Activated CD8-positive, alpha-beta T cell treated with anti-CD3 and anti-CD28 coated beads, Interleukin-2, amount 10 ng/mL, durations not matched to agents 7 days and 5 days (primary cell): ENCODE results near the gene ABHD8. TPM values are rescaled to one million over a fixed set of nuclear protein-coding genes. Genes with fewer than 3 reads are reported as not detected.

Experiments used
- ATAC-seq: fragments of 150-1000 bp; cut with Tn5 transposase; one replicate; pipeline ENCODE4 v1.10.0; 2021; ENCODE audit warnings: moderate library complexity
- CTCF ChIA-PET: fragments of 350-600 bp; sonication (Branson Sonifier 250); formaldehyde crosslinking; loops from one replicate; lab custom pipeline; 2021; ENCODE audit warnings: antibody characterized with exemption; lab: Charles Lee
- POLR2A ChIA-PET: fragments of 350-600 bp; sonication (Branson Sonifier 250); formaldehyde crosslinking; loops from one replicate; lab custom pipeline; 2021; ENCODE audit warnings: antibody characterized with exemption; lab: Charles Lee
- DNase-seq: peaks from one replicate; pipeline ENCODE4 v3.0.0-alpha.2; 2020
- H3K27ac Mint-ChIP-seq: one replicate; pipeline ENCODE4 v1.8.0; 2021; ENCODE audit warnings: mild to moderate bottlenecking, mixed read lengths
- H3K27me3 Mint-ChIP-seq: one replicate; pipeline ENCODE4 v1.8.0; 2021; ENCODE audit warnings: low read depth, mixed read lengths
- H3K36me3 Mint-ChIP-seq: one replicate; pipeline ENCODE4 v1.8.0; 2021; ENCODE audit warnings: low read depth, mixed read lengths
- H3K4me1 Mint-ChIP-seq: one replicate; pipeline ENCODE4 v1.8.0; 2021; ENCODE audit warnings: low read depth, mixed read lengths
- H3K4me3 Mint-ChIP-seq: one replicate; pipeline ENCODE4 v1.8.0; 2021; ENCODE audit warnings: mild to moderate bottlenecking, mixed read lengths
- H3K9me3 Mint-ChIP-seq: one replicate; pipeline ENCODE4 v1.8.0; 2022; ENCODE audit warnings: mixed read lengths; ENCODE audit not compliant: insufficient read depth
- total RNA-seq, 2 experiments: library from RNA; stranded (reverse); gene quantifications; one replicate each; pipeline ENCODE4 v1.2.3, GENCODE V29; 2021

ABHD8 gene
- total RNA-seq, 2 experiments from 2014 or later, result 8.9 to 9.7 TPM

DNA sequence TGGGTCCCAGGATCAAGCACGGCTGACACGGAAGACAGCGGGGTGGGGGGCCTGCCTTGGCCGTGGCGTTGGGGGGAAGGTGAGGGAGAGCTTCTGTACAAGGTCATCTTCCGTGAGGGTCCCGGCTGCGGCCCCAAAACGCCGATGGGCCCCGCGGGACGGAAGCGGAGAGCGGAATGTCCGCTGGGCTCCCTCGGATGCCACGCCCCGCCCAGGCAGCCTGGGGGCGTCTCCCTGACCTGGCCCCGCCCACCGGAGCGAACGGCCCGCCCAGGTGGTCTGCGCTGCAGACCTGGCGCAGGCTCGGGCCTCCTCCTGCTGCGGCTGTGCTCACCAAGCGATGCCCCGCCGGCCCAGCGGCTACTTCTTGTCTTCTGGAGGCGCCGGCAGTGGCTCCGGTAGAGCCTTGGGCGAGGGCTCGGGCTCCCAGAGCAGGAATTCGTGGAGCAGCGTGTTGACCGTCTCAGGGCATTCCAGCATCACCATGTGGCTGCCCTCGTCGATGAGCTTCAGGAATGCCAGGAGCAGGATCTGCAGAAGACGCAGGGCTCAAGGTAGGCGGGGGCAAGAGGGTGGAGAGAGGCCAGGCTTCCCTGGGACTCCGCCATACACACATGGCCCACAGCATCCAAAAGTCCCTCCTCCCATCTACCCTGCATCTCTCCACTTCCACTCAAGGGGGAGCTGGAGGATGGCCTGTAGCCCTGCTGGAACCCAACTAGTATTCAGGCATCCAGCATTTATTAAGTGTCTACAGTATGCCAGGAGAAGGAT is 10.7 kb downstream of the ABHD8 start:
- peak overlapping the region; percentile 85 for H3K4me3 Mint-ChIP-seq
- H3K27me3 Mint-ChIP-seq, result peaks cover 4% of the 10 kb centered on the region
- POLR2A ChIA-PET, result interaction anchor here (0.5 to 1.6 kb wide), 5 partner anchors 11 to 113 kb away, joined by 3 to 9 read pairs (median 4); partner anchors contain the start of genes ABHD8 and BST2
- peaks cover 6% of the 10 kb centered on the region for H3K36me3 Mint-ChIP-seq
- CTCF ChIA-PET, result interaction anchor here (0.6 to 5.4 kb wide), 17 partner anchors 10 to 113 kb away, joined by 3 to 33 read pairs (median 3); partner anchors contain the start of genes ABHD8, ANKLE1, ANO8 and BABAM1
- ATAC-seq (peak; percentile 97), DNase-seq (peak; percentile 86)
- H3K4me1 Mint-ChIP-seq, result peaks cover 15% of the 10 kb centered on the region
- H3K27ac Mint-ChIP-seq, result peak overlapping the region; percentile 77
- no peaks in the 10 kb centered on the region for H3K9me3 Mint-ChIP-seq

GRCh38 chr19:17289489-17289888 is 13.7 kb downstream of the ABHD8 start:
- DNase-seq, result peak; percentile 62
- Mint-ChIP-seq H3K27ac (no peak overlapping the region), H3K4me3 (no peak overlapping the region), H3K4me1 (peaks cover 12% of the 10 kb centered on the region), H3K9me3 (no peaks in the 10 kb centered on the region), H3K27me3 (peaks cover 4% of the 10 kb centered on the region), H3K36me3 (peaks cover 8% of the 10 kb centered on the region)
- ChIA-PET CTCF (interaction anchor here (0.7 to 5.4 kb wide), 2 partner anchors 7 to 285 kb away, joined by 3 to 33 read pairs; partner anchors contain the start of gene ANKLE1), POLR2A (no interaction called here)
- ATAC-seq, result no peak

GRCh38 chr19:17286752-17287151 is 16.5 kb downstream of the ABHD8 start:
- Mint-ChIP-seq H3K36me3 (peaks cover 17% of the 10 kb centered on the region), H3K27me3 (peaks cover 4% of the 10 kb centered on the region), H3K9me3 (no peaks in the 10 kb centered on the region), H3K27ac (no peak overlapping the region), H3K4me3 (no peak overlapping the region), H3K4me1 (peaks cover 9% of the 10 kb centered on the region)
- no peak for DNase-seq
- ChIA-PET POLR2A (interaction anchor here (0.7 kb wide), 1 partner anchor 946 kb away, joined by 3 read pairs; no protein-coding TSS in a partner anchor), CTCF (interaction anchor here (1.3 to 1.5 kb wide), 2 partner anchors 26 to 100 kb away, joined by 4 read pairs; no protein-coding TSS in a partner anchor)
- ATAC-seq, result no peak

DNA sequence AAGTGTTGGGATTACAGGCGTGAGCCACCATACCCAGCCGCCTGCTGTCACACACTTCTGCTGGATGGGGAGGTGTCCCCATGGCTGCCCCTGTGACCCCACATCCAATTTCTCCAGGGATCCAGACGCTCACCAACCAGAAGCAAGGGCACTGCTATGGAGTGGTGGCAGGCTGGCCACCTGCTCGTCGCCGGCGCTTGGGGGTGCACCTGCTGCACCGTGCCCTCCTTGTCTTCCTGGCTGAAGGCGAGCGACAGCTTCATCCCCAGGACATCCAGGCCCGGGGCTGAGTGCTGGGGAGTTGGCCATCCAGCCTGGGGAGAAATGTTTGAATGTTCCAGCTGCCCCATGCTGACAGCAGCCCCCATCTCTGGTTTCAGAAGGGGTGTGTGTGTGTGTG is 17.0 kb downstream of the ABHD8 start:
- ChIA-PET CTCF (interaction anchor here (0.5 to 1.5 kb wide), 3 partner anchors 26 to 100 kb away, joined by 3 to 4 read pairs (median 4); no protein-coding TSS in a partner anchor), POLR2A (interaction anchor here (0.7 kb wide), 1 partner anchor 946 kb away, joined by 3 read pairs; no protein-coding TSS in a partner anchor)
- H3K27ac Mint-ChIP-seq, result no peak overlapping the region
- H3K4me3 Mint-ChIP-seq, result no peak overlapping the region
- peaks cover 4% of the 10 kb centered on the region for H3K27me3 Mint-ChIP-seq
- no peaks in the 10 kb centered on the region for H3K9me3 Mint-ChIP-seq
- no peak for ATAC-seq
- no peak for DNase-seq
- peaks cover 17% of the 10 kb centered on the region for H3K36me3 Mint-ChIP-seq
- H3K4me1 Mint-ChIP-seq, result peaks cover 10% of the 10 kb centered on the region

GRCh38 chr19:17285415-17286135 is 17.6 kb downstream of the ABHD8 start:
- ATAC-seq (no peak), DNase-seq (no peak)
- ChIA-PET POLR2A (no interaction called here), CTCF (interaction anchor here (1.5 kb wide), 1 partner anchor 25 kb away, joined by 4 read pairs; no protein-coding TSS in a partner anchor)
- Mint-ChIP-seq H3K4me3 (no peak overlapping the region), H3K9me3 (no peaks in the 10 kb centered on the region), H3K27me3 (peaks cover 4% of the 10 kb centered on the region), H3K4me1 (peaks cover 14% of the 10 kb centered on the region), H3K36me3 (peaks cover 17% of the 10 kb centered on the region), H3K27ac (no peak overlapping the region)

GRCh38 chr19:17283504-17283996 is 19.7 kb downstream of the ABHD8 start:
- no peaks in the 10 kb centered on the region for H3K9me3 Mint-ChIP-seq
- POLR2A ChIA-PET, result no interaction called here
- H3K4me3 Mint-ChIP-seq, result peak overlapping the region; percentile 28
- H3K36me3 Mint-ChIP-seq, result peaks cover 17% of the 10 kb centered on the region
- CTCF ChIA-PET, result interaction anchor here (0.7 to 5.8 kb wide), 11 partner anchors 9 to 504 kb away, joined by 3 to 109 read pairs (median 4); partner anchors contain the start of genes BABAM1, DDA1 and USHBP1
- H3K27me3 Mint-ChIP-seq, result no peaks in the 10 kb centered on the region
- no peak for ATAC-seq
- no peak overlapping the region for H3K27ac Mint-ChIP-seq
- peaks cover 20% of the 10 kb centered on the region for H3K4me1 Mint-ChIP-seq
- DNase-seq, result no peak

DNA sequence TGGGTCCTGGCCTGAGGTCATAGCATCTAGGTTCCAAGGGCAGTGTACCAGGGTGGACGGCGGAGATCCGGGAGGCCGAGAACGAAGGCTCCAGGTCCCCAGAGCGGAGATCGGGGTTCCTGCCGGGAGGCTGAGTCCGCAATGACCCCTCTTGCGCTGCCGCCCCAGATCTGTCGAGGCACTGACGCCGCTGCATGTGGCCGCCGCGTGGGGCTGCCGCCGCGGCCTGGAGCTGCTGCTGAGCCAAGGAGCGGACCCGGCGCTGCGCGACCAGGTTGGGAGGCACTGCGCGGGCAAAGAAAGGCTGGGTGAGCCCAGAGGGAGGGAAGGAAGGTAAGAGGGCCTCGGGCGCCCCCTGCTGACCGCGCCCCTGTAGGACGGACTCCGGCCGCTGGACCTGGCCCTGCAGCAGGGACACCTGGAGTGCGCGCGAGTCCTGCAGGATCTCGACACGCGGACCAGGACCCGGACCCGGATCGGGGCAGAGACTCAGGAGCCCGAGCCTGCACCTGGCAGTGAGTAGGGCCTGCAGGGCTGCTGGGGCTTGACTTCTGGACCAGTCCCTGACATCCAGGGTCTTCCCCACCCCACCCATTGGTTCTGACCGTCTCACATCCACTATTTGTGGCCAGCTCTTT is 20.6 kb downstream of the ABHD8 start:
- H3K9me3 Mint-ChIP-seq, result no peaks in the 10 kb centered on the region
- H3K4me3 Mint-ChIP-seq, result peak overlapping the region; percentile 88
- peak; percentile 93 for ATAC-seq
- peaks cover 17% of the 10 kb centered on the region for H3K36me3 Mint-ChIP-seq
- CTCF ChIA-PET, result interaction anchor here (0.7 to 5.8 kb wide), 15 partner anchors 10 to 503 kb away, joined by 3 to 109 read pairs (median 4); partner anchors contain the start of genes BABAM1, DDA1, MRPL34 and OCEL1
- H3K27me3 Mint-ChIP-seq, result no peaks in the 10 kb centered on the region
- H3K4me1 Mint-ChIP-seq, result peaks cover 20% of the 10 kb centered on the region
- peak; percentile 87 for DNase-seq
- POLR2A ChIA-PET, result interaction anchor here (0.6 to 2.5 kb wide), 6 partner anchors 13 to 56 kb away, joined by 3 to 15 read pairs (median 4); partner anchors contain the start of genes BABAM1 and OCEL1
- peak overlapping the region; percentile 79 for H3K27ac Mint-ChIP-seq

DNA sequence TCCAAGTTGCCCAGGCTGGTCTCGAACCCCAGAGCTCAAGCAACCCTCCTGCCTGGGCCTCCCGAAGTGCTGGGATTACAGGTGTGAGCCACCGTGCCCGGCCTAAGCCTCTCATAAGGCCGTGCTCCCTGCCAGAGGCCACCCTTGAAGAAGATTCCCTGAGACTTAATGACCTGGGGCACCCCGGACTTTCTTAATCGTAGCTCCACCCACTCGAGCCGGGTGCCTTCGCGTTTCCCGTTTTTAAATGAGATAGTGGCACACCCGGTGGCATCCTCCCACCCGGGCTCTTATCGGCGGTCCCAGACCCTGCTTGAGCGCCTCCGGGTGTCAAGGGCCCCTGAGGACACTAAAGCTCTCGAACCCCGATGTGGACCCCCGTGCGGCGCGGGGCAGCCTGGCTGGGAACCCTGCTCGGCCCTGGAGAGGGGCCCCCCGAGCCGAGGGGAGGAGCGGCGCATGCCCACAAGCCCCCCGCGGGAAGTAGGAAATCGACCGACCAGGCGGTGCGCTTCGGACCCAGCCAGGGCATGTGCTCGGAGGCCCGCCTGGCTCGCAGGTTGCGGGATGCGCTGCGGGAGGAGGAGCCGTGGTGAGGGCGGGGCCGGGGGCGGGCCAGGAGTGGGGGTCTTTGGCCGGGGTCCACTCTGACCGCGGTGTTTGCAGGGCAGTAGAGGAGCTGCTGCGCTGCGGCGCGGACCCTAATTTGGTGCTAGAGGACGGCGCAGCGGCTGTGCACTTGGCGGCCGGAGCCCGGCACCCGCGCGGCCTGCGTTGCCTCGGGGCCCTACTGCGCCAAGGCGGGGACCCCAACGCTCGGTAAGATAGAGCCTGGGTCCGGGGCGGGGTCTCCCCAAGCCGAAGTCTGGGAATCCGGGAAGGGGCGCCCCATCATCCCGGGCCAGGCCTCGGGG is 21.6 kb downstream of the ABHD8 start, which contains the start of gene ANKLE1:
ANKLE1 (plus strand) TSS at position 511 of the 914 bp plus-strand sequence; CDS start at position 531, 20 bp downstream.
- peaks cover 20% of the 10 kb centered on the region for H3K4me1 Mint-ChIP-seq
- DNase-seq, result peak; percentile 60
- POLR2A ChIA-PET, result interaction anchor here (0.6 to 2.5 kb wide), 8 partner anchors 14 to 121 kb away, joined by 3 to 15 read pairs (median 4); partner anchors contain the start of genes BABAM1, OCEL1 and USE1
- peaks cover 26% of the 10 kb centered on the region for H3K36me3 Mint-ChIP-seq
- H3K4me3 Mint-ChIP-seq, result peak within 1 kb of the TSS; percentile 88
- ATAC-seq, result peak; percentile 50
- H3K9me3 Mint-ChIP-seq, result no peaks in the 10 kb centered on the region
- peak within 1 kb of the TSS; percentile 79 for H3K27ac Mint-ChIP-seq
- H3K27me3 Mint-ChIP-seq, result no peaks in the 10 kb centered on the region
- CTCF ChIA-PET, result interaction anchor here (0.6 to 5.8 kb wide), 19 partner anchors 11 to 567 kb away, joined by 3 to 109 read pairs (median 3); partner anchors contain the start of genes BABAM1, DDA1, MRPL34 and OCEL1

GRCh38 chr19:17279436-17279835 is 23.8 kb downstream of the ABHD8 start:
- POLR2A ChIA-PET, result interaction anchor here (1.1 kb wide), 1 partner anchor 64 kb away, joined by 3 read pairs; no protein-coding TSS in a partner anchor
- no peaks in the 10 kb centered on the region for H3K9me3 Mint-ChIP-seq
- DNase-seq (no peak), ATAC-seq (no peak)
- CTCF ChIA-PET, result interaction anchor here (0.7 to 5.8 kb wide), 3 partner anchors 13 to 26 kb away, joined by 3 to 109 read pairs (median 33); partner anchors contain the start of genes BABAM1 and USHBP1
- H3K36me3 Mint-ChIP-seq, result peaks cover 31% of the 10 kb centered on the region
- H3K27ac Mint-ChIP-seq, result no peak overlapping the region
- no peak overlapping the region for H3K4me3 Mint-ChIP-seq
- H3K27me3 Mint-ChIP-seq, result no peaks in the 10 kb centered on the region
- peaks cover 20% of the 10 kb centered on the region for H3K4me1 Mint-ChIP-seq
